Activated CD8-positive, alpha-beta memory T cell treated with anti-CD3 and anti-CD28 coated beads for 36 hours (primary cell): ENCODE measurements around the gene C3orf18. TPM values are rescaled to one million over a fixed set of nuclear protein-coding genes. Genes with fewer than 3 reads are reported as not detected.

ENCODE experiments used
- CTCF ChIA-PET: fragments of 350-600 bp; sonication (Branson Sonifier 250); formaldehyde crosslinking; loops from one replicate; lab custom pipeline; 2021; ENCODE audit warnings: antibody characterized with exemption; lab: Charles Lee
- POLR2A ChIA-PET: fragments of 350-600 bp; sonication (Branson Sonifier 250); formaldehyde crosslinking; loops from one replicate; lab custom pipeline; 2021; ENCODE audit warnings: antibody characterized with exemption; lab: Charles Lee
- total RNA-seq, 2 experiments: library from RNA; stranded (reverse); gene quantifications; one replicate each; pipeline ENCODE4 v1.2.3, GENCODE V29; 2021

Gene C3orf18
- total RNA-seq = 10 to 100 TPM; 11.3 to 12.7 TPM

- CTCF ChIA-PET = interaction anchor here (0.6 to 21.0 kb wide), 12 partner anchors 12 to 860 kb away, joined by 3 to 600 read pairs (median 3); partner anchors contain the start of genes CISH and MAPKAPK3
- POLR2A ChIA-PET = interaction anchor here (0.6 to 12.5 kb wide), 6 partner anchors 21 to 1674 kb away, joined by 3 to 594 read pairs (median 4); partner anchors contain the start of genes CISH, MAPKAPK3 and NPRL2
Measured at GRCh38 chr3:50567386-50568167, at the start of gene C3orf18. C3orf18 (minus strand) TSS chr3:50567747; CDS start chr3:50565699, 2,048 bp downstream.

DNA sequence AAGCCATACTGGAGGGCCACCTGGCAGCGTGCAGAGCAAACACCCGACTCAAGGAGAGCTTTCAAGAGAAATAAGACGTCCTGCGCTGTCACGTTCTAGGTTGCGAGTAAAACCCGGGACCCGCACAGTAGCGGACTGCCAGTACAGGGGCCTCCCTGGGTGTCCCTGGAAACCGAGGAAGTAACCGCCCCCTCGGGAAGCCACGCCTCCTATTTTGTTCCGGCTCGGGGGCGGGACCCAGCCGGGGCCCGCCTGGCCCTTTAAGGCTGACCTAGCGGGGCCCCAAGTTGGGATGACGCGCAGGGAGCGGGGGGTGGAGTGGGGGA, 49.2 kb upstream of the C3orf18 start:
- POLR2A ChIA-PET = interaction anchor here (0.6 to 19.3 kb wide), 7 partner anchors 9 to 61 kb away, joined by 3 to 594 read pairs (median 4); partner anchors contain the start of genes C3orf18 and HEMK1
- CTCF ChIA-PET = interaction anchor here (0.8 to 24.2 kb wide), 20 partner anchors 11 to 428 kb away, joined by 3 to 600 read pairs (median 8); partner anchors contain the start of genes C3orf18, DOCK3 and HEMK1

GRCh38 chr3:50616003-50616769, 48.6 kb upstream of the C3orf18 start:
- ChIA-PET POLR2A (interaction anchor here (0.6 to 19.3 kb wide), 11 partner anchors 8 to 773 kb away, joined by 3 to 594 read pairs (median 4); partner anchors contain the start of genes C3orf18 and HEMK1), CTCF (interaction anchor here (0.7 to 24.2 kb wide), 27 partner anchors 9 to 773 kb away, joined by 3 to 600 read pairs (median 5); partner anchors contain the start of genes C3orf18, DOCK3, HEMK1 and MANF)

DNA sequence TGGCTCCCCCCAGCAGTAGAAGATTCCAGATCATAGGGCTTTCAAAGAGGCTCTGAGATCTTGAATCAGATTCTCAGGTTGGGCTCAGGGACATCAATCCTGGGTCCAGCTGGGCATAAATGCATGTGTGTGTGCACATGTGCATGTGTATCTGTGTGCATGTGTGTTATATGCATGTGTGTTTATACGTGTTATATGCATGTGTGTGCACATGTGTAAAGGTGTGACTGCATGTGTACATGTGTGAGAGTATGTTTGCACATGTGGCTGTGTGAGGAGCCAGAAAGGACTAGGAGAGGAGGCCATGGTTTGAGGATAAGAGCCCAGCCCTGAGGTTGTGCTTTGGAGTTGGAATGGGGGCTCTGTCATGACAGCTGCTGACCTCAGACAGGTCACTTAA, 47.6 kb upstream of the C3orf18 start:
- ChIA-PET CTCF (interaction anchor here (1.0 to 24.2 kb wide), 20 partner anchors 10 to 769 kb away, joined by 3 to 600 read pairs (median 10); partner anchors contain the start of genes C3orf18, DOCK3, HEMK1 and MANF), POLR2A (interaction anchor here (0.7 to 19.3 kb wide), 4 partner anchors 14 to 774 kb away, joined by 3 to 594 read pairs (median 4); partner anchors contain the start of genes C3orf18 and HEMK1)

DNA sequence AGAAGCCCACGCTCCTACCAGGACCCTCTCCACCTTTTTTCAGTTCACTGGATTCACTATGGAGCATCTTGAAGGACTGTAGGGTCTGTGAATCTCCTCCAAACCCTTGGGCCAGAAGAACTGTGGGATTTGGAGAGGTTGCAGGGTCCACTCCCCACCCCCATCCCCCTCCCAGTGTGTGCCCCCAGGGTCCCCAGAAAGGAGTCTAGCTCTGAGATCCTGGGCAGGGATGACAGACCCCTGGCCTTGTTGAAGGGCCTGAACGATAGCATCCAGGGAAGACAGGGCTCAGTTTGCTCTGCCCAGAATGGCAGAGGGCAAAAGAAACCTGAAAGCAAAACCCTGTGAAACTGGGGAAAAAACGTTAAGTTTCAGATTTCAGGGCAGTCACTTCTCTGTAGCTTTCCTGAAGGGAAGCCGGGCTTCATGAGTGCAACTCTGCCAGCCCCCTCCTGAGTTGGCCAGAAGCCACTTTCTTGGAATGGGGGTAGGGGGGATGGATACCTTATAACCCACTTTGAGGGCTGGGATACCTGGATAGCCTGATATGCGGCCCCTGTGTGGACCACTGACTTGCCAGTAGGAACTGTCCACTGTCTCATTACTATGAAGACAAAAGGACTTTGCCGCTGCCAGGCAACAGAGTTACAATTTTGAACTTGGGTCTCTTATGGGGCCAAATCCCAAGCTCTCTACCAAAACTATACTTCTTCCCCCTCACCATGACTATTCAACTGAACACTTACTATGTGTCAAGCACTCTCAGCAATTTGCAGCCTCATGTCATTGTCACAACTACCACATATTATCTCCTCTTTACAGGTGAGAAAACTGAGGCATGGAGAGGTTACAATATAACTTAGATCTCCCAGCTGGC, 45.7 kb upstream of the C3orf18 start:
- ChIA-PET CTCF (interaction anchor here (0.6 to 24.2 kb wide), 13 partner anchors 8 to 67 kb away, joined by 3 to 600 read pairs (median 3); partner anchors contain the start of genes C3orf18 and HEMK1), POLR2A (interaction anchor here (0.6 to 19.3 kb wide), 5 partner anchors 8 to 487 kb away, joined by 3 to 594 read pairs (median 146); partner anchors contain the start of genes C3orf18 and HEMK1)

GRCh38 chr3:50612234-50612882, 44.8 kb upstream of the C3orf18 start:
- CTCF ChIA-PET = interaction anchor here (0.9 to 24.2 kb wide), 8 partner anchors 11 to 50 kb away, joined by 3 to 600 read pairs (median 8); partner anchors contain the start of genes C3orf18 and HEMK1

DNA sequence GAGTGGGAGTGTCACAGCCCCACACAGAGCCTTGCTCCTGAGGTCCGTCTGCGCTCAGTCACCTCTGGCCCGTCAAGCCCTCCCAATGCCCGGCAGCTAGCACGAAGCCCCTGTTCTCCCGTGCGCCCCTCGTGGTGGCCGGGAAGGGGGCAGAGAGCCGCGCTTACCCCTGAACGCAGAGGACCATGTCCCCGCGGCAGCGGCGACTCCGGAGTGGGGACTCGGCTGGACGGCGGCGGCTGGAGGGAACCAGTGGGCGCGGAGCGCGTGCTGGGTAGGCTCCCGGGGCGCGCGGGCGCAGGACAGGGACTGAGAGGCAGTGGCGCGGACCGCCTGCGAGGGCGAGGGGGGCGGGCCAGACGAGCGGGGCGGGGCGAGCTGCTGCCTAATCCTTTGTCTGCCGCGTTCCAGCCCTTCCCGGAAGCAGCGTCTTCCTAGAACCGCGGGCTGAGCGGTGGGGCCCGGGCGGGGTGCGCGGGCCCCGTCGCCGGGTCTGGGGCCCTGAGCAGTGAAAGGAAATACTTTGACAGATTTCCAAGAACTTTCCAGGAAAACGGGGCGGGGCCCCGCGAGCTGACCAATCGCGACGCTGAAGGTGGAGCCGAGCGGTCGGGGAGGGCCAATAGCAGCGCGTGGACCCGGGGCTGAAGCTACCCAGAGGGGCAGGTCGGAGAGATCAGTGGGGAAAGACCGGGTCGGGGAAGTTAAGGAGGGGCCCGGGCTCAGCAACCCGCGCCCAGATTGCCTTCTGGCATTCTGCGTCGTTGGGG, 44.1 kb upstream of the C3orf18 start, which contains the start of gene CISH:
CISH (minus strand) TSS at position 311 of the 770 bp plus-strand sequence; CDS start at position 187, 124 bp downstream.
- POLR2A ChIA-PET = interaction anchor here (0.6 to 19.3 kb wide), 5 partner anchors 11 to 275 kb away, joined by 3 to 594 read pairs (median 146); partner anchors contain the start of genes C3orf18 and HEMK1
- CTCF ChIA-PET = interaction anchor here (1.0 to 24.2 kb wide), 4 partner anchors 11 to 38 kb away, joined by 3 to 600 read pairs (median 127); partner anchors contain the start of genes C3orf18 and HEMK1

More at GRCh38 chr3:50612234-50612882, 44.8 kb upstream of the C3orf18 start:
- POLR2A ChIA-PET = interaction anchor here (0.6 to 19.3 kb wide), 5 partner anchors 11 to 275 kb away, joined by 3 to 594 read pairs (median 146); partner anchors contain the start of genes C3orf18 and HEMK1

DNA sequence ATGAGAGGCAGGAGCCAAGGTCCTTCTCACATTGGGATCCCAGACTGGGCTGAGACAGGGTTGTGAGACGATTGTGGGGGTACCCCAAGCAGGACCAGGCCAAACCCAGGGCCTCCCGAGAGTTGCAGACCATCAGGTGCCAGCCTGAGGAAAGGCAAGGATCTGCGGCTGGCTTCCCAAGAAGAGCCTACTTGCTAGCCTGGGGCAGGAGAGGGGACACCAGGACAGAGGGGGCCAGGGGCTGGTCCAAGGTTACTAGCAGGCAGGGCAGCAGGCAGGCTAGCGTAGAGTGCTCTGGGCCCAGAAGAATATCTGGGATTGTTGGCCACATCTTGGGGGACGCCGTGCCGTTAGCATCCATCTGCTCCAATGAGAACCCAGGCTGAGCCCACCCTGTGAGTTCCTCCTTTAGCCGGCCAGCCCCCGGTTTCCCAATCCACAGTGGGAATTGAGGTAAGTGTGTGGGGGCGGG, 43.5 kb upstream of the C3orf18 start:
- ChIA-PET POLR2A (interaction anchor here (0.6 to 19.3 kb wide), 6 partner anchors 10 to 1670 kb away, joined by 3 to 594 read pairs (median 78); partner anchors contain the start of genes C3orf18, HEMK1 and RASSF1), CTCF (interaction anchor here (0.6 to 24.2 kb wide), 5 partner anchors 10 to 1320 kb away, joined by 3 to 600 read pairs (median 65); partner anchors contain the start of genes C3orf18 and HEMK1)

- ChIA-PET POLR2A (interaction anchor here (0.6 to 19.3 kb wide), 9 partner anchors 9 to 1671 kb away, joined by 3 to 594 read pairs (median 9); partner anchors contain the start of genes C3orf18, HEMK1 and RASSF1), CTCF (interaction anchor here (0.5 to 24.2 kb wide), 5 partner anchors 10 to 1319 kb away, joined by 3 to 600 read pairs (median 65); partner anchors contain the start of genes C3orf18 and HEMK1)
Measured at GRCh38 chr3:50610181-50610971, 42.8 kb upstream of the C3orf18 start.

DNA sequence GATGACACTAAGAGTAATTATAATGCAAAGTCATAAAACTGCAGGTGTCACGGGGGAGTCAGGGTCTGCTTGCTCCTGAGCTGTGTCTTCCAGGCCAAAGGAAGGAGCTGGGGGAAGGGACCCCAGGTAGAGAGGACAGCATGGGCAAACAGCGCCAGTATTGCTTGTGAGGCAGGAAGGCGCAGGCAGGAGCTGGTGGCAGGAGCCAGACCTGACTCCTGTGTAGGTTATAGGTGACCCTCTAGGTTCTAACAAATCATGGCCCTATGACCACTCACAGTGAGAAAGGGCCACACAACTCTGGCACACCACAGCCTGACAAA, 42.2 kb upstream of the C3orf18 start:
- CTCF ChIA-PET = interaction anchor here (0.6 to 24.2 kb wide), 4 partner anchors 9 to 270 kb away, joined by 3 to 600 read pairs (median 127); partner anchors contain the start of genes C3orf18 and HEMK1
- POLR2A ChIA-PET = interaction anchor here (0.6 to 19.3 kb wide), 8 partner anchors 9 to 1439 kb away, joined by 3 to 594 read pairs (median 10); partner anchors contain the start of genes C3orf18, HEMK1 and RASSF1

DNA sequence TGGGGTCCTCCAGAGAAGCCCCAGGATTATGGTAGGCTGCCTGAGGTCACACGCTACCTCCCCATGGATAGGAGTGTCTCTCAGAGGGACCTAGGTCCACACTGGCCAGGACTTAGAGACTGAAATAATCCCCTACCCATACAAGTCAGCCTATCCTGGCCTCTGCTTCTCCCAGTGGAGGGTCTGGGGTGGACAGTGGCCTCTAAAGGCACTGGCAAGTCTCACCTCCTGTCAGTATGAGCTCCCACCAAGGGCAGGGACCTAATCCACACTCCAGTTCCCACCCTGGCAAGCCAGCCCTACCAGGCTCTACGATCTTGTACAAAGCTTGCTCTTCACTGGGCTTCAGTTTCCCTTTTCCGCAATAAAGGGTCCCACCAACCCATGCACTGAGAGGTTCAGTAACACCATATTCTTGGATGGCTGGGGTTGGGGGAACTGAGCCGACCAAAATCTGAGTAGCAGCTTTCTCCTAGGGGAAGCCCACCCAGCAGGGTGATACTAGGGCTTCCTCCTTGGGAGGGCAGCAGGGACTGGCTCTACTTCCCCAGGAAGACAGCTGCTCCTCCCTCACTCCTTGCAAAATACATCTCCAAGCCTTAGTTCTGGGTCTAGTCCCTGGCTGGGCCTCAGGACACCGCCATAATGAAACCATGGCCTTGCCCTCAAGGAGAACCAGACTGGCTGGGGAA, 41.7 kb upstream of the C3orf18 start:
- CTCF ChIA-PET = interaction anchor here (0.6 to 24.2 kb wide), 5 partner anchors 8 to 270 kb away, joined by 3 to 600 read pairs (median 65); partner anchors contain the start of genes C3orf18 and HEMK1
- POLR2A ChIA-PET = interaction anchor here (1.3 to 19.3 kb wide), 7 partner anchors 8 to 272 kb away, joined by 6 to 594 read pairs (median 11); partner anchors contain the start of genes C3orf18, HEMK1, MAPKAPK3 and RASSF1

DNA sequence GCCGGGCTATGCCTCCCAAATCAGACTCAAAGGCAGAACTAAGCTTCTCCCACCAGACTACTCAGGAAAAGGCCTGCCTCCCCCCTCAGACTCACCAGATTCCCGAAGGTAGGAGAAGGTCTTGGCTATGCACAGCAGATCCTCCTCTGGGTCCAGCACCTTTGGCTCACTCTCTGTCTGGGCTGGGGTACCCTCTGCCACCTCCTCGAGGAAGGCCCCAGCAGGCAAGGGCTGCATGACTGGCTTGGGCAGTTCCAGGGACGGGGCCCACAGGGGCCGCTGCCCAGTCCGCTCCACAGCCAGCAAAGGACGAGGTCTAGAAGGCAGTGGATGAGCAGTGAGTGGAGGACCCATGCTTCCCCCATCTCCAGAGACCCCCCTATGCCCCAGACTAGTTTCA, 40.7 kb upstream of the C3orf18 start:
- POLR2A ChIA-PET = interaction anchor here (1.0 to 19.3 kb wide), 5 partner anchors 9 to 270 kb away, joined by 4 to 594 read pairs (median 11); partner anchors contain the start of genes C3orf18, HEMK1 and MAPKAPK3
- CTCF ChIA-PET = interaction anchor here (12.1 to 24.2 kb wide), 2 partner anchors 18 to 34 kb away, joined by 189 to 600 read pairs; partner anchors contain the start of genes C3orf18 and HEMK1
